NCI-H524 treated with DMSO at 0.1 percent for 48 hours (cell line): ENCODE data around the gene XRCC6.
"Not testable (repeated sequence)": the region's sequence is repeated elsewhere in the genome, so short reads cannot be mapped to it uniquely, and the experiment has no call there.

ENCODE experiments used
- DNase-seq: peaks from one replicate; lab custom pipeline; 2025; lab: John Stamatoyannopoulos, UW

XRCC6 gene

DNA sequence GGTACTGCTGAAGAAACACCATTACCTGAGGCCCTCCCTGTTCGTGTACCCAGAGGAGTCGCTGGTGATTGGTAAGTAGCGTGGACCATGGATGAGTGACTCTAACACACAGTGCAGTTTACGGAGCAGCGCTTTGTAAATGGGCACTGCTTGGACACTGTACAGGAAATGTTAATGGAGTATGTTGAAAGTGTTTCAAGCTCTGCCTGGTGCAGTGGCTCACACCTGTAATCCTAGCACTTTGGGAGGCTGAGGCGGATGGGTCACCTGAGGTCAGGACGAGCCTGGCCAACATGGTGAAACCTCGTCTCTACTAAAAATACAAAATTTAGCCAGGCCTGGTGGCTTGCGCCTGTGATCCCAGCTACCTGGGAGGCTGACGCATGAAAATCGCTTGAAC is 29.7 kb downstream of the XRCC6 start:
- no peak for DNase-seq

DNA sequence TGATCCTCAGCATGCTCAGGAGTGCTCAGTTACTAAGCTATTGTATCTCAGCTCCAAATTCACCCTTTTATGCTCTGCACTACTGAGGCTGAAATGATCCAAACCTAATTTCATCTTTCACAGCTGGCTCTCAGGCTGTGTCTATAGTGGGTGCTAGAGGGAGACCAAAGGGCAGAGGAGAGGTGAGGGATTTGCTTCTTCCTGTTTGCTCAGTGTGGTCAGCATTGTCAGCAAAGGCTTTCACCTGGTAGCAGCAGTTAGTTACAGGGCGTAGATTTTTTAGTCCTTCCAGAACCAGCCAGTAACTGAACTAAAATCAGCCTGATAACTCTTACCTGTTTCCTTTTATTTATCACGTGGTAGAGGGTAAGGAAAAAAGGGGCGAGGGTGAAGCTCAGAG is 33.2 kb downstream of the XRCC6 start:
- no peak for DNase-seq

DNA sequence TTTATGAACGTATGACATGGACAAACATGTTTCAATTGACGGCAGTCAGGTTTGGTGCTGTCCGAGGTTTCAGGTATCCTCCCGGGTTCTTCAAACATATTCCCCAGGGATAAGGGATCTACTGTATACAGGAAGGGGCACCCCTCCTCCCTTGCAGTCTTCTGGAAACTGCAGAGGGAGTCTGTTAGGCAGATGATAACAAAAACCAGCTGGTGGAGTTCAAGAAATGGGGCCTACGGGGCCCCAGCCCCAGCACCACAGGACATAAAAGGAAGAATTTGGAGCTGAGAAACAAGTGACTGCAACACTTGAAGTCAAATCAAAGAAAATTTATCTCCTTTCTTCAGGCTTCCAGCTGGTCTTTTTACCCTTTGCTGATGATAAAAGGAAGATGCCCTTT is 35.5 kb downstream of the XRCC6 start:
- DNase-seq, result no peak

DNA sequence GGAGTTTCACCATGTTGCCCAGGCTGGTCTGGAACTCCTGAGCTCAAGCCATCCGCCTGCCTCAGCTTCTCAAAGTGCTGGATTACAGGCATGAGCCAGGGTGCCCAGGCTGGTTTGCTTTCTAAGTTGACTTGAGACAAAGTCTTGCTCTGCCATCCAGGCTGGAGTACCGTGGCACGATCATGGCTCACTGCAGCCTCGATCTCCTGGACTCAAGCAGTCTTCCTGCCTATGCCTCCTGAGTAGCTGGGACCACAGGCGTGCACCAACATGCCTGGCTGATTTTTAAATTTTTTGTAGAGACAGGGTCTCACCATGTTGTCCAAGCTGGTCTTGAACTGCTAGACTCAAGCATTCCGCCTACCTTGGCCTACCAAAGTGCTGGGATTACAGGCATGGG is 36.6 kb downstream of the XRCC6 start:
- DNase-seq, result no peak

DNA sequence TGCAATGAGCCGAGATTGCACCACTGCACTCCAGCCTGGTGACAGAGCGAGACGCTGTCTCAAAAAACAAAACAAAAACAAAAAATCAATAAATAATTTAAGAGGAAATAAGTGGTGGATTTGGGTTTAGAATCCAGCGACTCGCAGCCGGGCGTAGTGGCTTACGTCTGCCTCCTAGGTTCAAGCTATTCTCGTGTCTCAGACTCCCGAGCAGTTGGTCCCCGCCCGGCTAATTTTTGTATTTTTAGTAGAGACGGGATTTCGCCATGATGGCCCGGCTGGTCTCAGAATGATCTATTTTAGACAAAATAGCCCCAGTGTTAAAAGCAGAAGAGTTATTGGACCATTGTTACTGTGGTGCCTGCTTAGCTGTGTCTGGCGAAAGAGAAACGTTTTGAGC is 37.8 kb downstream of the XRCC6 start:
- DNase-seq, result no peak

DNA sequence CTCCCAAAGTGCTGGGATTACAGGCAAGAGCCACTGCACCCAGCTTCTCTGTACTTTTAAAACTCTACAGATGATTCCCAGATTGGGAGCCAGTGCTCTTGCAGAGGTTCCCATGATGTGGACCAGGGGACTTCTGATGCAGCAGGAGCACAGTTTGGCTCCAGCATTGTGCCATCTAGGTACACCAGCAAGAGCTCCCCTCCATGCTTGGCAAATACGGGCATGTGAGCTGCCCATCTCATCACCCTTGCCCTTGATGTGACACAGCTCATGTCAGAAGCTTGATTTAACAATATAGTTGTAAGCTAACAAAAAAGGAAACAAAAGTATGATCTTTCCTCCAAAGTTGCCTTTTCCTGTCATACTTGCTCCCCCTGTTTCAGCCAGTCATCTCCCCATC is 38.8 kb downstream of the XRCC6 start:
- DNase-seq, result no peak

DNA sequence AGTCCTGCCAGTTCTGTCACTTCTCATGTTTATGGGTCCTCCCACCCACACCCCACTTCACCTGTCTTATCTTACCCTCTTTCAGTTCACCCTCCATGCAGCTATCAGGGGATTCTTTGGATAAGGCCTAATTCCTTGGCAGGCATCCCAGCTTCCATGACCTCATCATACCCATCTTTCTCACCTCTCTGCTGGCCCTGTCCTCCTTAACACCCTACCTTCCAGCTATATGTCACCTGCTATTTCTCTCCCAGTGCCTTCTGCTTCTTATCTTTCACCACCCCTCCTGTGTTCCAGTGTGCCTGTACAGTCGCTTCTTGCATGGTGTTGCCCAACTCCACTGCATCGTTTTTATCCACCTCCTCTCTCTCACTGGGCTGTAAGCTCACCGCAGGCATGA is 39.3 kb downstream of the XRCC6 start:
- DNase-seq, result no peak

DNA sequence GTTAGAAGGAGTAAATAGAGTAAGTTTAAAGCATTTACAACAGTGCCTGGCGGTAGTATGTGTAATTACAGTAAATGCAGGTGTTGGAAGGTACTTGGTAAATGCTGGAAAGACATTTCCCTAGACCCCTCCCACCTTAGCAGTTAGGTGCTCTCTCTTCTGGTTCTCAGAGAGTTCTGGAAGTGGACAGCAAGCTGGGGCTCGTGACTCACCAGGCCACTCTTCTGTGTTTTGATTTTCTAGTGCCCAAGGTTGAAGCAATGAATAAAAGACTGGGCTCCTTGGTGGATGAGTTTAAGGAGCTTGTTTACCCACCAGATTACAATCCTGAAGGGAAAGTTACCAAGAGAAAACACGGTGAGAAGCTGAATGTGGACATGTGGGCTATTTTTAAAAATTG is 40.0 kb downstream of the XRCC6 start:
- no peak for DNase-seq

DNA sequence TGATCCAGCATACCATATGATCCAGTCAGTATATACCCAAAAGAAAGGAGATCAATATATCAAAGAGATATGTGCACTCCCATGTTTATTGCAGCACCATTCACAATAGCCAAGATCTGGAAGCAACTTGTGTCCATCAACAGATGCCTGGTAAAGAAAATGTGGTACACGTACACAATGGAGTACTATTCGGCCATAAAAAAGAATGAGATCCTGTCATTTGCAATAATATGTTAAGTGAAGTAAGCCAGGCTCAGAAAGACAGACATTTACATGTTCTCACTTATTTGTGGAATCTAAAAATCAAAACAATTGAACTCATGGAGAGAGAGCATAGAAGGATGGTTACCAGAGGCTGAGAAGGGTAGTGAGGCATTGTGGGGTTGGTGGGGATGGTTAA is 40.6 kb downstream of the XRCC6 start:
- DNase-seq, result no peak

DNA sequence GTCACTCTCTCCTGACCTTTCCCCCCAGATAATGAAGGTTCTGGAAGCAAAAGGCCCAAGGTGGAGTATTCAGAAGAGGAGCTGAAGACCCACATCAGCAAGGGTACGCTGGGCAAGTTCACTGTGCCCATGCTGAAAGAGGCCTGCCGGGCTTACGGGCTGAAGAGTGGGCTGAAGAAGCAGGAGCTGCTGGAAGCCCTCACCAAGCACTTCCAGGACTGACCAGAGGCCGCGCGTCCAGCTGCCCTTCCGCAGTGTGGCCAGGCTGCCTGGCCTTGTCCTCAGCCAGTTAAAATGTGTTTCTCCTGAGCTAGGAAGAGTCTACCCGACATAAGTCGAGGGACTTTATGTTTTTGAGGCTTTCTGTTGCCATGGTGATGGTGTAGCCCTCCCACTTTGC is 42.5 kb downstream of the XRCC6 start:
- DNase-seq, result not testable (repeated sequence)

DNA sequence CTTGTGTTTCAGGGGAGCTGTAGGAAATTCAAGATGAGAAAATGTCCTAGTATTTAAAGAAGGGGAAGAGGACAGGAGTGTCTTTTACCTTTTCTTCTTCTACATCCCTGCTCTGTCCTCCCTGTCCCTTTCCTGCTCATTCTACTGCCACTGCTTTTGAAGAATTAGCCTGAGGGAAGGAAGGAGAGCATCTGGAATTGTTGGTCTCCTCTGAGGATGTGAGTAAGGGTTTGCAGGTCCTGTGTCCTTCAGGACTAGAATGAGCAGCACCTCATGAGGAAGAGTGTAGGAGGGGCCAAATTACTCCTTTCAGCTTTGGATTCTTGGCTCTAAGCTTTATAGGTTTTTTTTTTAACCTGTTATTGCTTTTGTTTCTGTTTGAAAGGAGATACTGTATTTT is 43.4 kb downstream of the XRCC6 start:
- DNase-seq, result no peak

DNA sequence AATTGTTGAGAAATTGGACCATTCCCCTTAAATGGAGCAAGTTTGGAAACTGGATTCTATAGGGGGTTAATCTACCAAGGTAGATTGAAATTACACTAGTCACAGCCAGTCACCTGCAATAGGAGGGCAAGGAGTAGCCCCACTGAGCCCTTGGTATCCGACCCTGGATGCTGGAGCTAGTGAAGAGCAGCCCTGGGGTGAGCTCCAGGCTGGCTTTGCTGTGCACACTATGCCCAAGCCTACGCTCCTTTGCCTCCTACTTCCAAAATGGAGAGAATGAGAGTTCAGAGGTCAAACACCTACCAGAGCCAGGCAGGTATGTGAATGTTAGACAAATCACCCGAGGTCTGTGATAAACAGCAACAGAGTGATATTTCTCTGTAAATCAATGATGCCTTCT is 43.9 kb downstream of the XRCC6 start:
- no peak for DNase-seq

DNA sequence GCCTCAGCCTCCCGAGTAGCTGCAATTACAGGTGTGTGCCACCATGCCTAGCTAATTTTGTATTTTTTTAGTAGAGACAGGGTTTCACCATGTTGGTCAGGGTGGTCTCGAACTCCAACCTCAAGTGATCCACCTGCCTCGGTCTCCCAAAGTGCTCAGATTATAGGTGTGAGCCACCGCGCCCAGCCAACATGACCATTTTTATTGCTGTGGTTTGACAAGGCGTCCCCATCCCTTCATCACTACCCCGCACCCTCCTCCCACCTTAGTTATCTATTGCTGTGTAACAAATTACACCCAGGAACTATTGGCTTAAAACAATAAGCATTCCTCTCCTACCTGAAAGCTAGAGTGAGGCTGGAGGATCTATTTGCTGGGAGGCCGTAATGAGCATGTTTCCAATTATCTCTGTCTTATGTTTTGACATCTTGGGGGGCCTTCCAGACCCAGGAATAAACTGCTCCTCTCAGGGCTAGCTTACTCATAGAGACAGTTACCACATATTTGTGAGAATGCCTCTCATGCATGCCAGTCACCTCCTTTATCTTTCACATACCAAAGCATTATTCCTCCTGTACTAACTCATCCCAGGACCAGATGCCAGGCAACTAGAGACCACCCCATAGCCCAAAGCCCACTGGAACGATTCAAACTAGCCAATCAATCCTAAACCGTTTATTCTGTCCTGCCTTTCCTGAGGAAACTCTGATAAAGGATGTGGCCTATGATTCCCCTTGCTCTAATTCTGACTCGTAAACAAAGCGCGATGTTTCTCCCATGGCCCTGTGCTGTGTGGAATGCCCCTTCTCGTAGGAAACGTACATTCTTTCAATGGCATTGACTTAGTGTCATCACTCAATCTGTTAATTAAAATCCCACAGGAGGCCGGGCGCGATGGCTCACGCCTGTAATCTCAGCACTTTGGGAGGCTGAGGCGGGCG is 48.1 kb downstream of the XRCC6 start:
- no peak for DNase-seq

DNA sequence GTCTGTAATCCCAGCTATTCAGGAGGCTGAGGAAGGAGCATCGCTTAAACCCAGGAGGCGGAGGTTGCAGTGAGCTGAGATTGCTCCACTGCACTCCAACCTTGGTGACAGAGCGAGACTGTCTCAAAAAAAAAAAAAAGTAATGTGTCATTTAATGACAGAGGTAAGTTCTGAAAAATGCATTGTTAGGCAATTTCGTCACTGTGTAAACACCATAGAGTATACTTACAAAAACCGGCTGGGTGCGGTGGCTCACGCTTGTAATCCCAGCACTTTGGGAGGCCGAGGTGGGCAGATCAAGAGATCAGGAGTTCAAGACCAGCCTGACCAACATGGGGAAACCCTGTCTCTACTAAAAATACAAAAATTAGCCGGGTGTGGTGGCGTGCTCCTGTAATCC is 51.0 kb downstream of the XRCC6 start:
- DNase-seq, result not testable (repeated sequence)

DNA sequence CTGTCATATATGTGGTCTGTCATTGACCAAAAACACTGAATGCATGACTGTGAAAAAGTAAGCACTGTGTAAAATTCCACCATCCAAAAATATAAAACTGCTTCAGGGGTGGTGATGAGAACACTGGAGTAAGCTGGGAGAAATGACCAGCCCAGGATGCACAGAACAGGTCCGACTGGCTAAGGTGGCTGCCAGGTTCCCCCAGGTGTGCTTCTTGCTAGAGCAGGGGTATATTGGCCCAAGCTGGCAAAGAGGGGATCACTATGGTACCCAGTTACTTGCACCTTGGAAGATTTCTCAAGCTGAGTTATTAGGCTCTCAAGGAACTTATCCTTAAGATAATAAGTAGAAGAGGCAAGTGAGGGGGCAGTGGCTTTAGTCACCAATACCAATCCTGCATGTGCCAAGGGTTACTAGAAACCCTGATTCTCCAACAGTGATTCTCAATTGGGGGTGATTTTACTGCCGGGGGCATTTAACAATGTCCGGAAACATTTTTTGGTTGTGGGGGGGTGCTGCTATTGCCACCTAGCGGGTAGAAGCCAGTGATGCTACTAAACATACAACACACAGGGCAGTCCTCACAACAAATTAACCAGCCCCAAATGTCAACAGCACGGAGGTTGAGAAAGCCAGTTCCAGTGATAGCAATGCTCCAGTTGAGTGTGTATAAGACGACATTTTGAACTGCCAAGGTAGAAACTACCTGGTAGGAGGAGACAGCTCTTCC is 51.9 kb downstream of the XRCC6 start:
- DNase-seq, result no peak

DNA sequence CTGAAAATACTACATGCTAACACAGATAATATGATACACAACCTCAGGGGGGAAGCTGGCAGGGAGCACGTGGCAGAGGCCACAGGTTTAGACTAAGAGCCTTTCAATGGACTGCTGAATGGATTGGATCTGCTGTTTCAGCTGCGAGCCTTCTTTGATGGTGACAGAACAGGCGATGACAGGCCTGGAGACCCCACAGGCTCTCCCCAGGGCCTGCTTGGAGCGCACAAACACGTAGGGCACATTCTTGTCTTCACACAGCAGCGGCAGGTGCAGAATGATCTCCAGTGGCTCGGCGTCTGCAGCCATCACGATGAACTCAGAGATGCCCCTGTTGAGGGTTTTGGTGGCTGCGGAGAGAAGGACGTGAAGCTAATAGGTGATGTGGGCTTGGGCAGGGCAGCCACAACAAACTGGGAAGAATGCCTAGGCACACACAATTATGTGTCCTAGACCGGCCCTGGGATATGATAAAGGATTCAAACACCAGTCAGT is 53.8 kb downstream of the XRCC6 start:
- DNase-seq, result no peak

DNA sequence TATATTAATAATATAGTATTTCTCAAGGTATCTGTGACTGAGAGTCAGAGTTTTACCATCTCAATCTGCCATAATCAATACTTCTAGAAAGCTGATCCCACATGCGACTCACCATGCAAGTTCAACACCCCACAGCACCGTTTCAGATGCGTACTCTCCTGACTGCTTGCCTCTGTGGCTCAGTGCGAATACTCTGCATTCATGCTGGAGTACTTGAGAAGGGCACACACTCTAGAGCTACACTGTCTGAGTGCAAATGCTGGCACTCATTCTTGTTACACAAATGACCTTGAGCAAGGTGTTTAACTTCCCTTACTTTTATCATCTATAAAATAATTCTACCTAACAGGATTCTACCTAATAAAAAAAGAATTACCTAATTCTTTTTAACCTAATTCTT is 55.0 kb downstream of the XRCC6 start:
- no peak for DNase-seq

DNA sequence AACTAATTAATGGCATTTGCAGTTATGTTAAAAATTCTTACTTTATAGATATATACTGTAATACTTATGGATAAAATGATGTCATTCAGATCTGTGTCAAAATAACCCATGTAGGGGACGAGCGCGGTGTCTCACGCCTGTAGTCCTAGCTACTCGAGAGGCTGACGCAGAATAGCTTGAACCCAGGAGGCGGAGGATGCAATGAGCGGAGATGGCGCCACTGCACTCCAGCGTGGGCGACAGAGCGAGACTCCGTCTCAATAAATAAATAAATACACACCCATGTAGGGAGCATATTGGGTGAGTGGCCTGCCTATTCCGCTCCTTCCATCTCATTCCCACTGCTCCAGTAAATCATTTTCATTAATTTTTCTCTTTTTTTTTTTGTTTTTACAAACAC is 60.5 kb downstream of the XRCC6 start:
- DNase-seq, result no peak

DNA sequence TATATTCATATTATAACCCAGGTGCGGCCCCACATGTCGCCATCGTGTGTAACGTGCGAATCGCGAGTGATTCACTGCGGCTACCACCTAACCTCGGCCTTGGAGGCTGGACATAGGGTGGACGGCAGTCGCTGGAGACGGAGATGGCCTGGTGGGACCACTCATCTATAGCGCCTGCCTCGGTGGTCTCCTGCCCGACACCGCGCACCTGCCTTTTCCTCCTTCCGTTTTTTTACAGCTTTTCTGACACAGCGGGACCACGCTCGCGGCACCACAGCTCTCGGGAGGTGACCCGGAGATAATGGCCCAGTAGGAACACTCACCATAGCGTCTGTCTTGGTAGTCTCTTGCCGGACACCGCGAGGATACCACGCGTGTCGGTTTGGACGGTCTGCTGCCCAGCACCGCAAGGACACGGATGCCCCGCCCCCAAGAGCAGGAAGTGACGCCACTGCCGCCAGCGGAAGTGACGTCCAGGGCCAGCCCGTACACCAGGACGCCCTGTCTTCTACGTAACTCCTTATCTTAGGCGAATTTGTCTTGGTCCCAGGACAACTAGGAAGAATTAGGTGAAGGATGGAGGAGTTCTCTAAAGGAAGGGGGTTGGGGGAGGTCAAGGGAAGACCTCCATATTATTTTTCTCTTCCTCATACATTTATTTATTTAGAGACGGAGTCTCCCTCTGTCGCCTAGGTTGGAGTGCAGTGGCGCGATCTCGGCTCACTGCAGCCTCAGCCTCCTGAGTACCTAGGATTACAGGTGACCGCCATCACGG is 61.1 kb downstream of the XRCC6 start:
- no peak for DNase-seq

DNA sequence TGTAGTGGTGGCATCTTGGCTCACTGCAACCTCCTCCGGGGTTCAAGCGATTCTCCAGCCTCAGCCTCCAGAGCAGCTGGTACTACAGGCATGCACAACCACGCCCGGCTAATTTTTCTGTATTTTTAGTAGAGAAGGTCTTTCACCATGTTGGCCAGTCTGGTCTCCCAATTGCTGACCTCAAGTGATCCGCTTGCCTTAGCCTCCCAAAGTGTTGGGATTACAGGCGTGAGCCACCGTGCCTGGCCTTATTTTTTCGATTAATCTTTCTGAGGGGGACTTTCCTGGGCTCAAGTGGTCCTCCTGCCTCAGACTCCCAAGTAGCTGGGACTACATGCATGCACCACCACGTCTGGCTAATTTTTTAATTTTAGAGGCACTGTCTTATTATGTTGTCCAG is 62.0 kb downstream of the XRCC6 start:
- DNase-seq, result no peak

DNA sequence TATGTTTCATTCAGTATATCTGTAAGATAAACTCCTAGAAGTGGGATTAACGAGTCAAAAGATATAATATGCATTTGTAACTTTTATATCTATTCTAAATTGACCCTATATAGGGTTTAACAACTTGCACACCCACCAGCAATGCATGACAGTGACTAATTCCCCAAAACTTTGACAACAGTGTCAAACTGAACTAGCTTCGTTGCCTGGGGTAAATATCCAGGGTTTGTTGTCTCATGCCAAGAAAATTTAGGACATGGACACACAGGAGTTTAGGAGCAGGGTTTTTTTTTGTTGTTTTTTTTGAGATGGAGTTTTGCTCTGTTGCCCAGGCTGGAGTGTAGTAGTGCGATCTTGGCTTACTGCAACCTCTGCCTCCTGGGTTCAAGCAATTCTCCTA is 62.5 kb downstream of the XRCC6 start:
- DNase-seq, result no peak

DNA sequence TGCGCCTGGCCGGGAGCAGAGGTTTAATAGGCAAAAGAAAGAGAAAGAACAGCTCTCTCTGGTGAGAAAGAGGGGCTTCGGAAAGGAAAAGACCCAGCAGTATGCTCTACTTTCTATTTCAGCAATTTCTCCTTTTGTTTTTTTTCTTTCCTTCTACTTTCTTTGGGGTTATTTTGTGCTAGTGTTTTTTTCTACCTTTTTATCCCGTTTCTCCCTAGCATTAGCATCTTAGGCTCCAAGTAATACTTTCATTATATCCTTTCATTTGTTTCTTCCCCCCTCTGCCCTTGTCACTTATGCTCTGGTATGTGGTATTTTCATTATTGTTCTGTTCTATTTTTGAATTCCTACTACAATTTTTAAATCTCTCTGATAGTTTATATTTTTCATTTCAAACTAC is 63.1 kb downstream of the XRCC6 start:
- no peak for DNase-seq

DNA sequence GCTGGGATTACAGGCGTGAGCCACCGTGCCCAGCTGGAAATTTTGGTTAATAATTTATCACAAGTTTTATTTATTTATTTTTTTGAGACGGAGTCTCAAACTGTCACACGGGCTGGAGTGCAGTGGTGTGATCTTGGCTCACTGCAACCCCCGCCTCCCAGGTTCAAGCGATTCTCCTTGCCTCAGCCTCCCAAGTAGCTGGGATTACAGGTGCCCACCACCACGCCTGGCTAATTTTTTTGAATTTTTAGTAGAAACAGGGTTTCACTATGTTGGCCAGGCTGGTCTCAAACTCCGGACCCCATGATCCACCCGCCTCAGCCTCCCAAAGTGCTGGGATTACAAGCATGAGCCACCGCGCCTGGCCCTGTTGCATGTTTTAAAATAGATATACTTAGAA is 65.8 kb downstream of the XRCC6 start:
- not testable (repeated sequence) for DNase-seq
